Ovary (tissue), 9 donors: ENCODE results near the gene ACSF2. TPM values are rescaled to one million over a fixed set of nuclear protein-coding genes. Genes with fewer than 3 reads are reported as not detected.

Experiments used
- DNase-seq, 5 donors: peaks; one replicate each; pipeline ENCODE4 v3.0.0-alpha.2; 2019 to 2020
- H3K27ac ChIP-seq, 2 donors: fragments of 200-600 bp; one replicate each; pipeline versions ENCODE4 v1.5.1 to v1.8.0; 2019 to 2022
- H3K27me3 ChIP-seq: fragments of 200-600 bp; one replicate; pipeline ENCODE4 v1.8.0; 2022
- H3K36me3 ChIP-seq: fragments of 200-600 bp; sonication (generic); one replicate; pipeline ENCODE4 v1.5.1; 2019
- H3K4me1 ChIP-seq: one replicate; pipeline ENCODE4 v1.8.1; 2013; ENCODE audit warnings: mild to moderate bottlenecking, moderate library complexity; ENCODE audit not compliant: insufficient read depth
- H3K4me3 ChIP-seq: fragments of 200-600 bp; sonication (generic); one replicate; pipeline ENCODE4 v1.5.1; 2017
- H3K9me3 ChIP-seq, 2 donors: fragments of 200-600 bp in 1 of 2; sonication (generic) in 1 of 2; one replicate each; pipeline versions ENCODE4 v1.5.1 to v1.8.1; 2013 to 2019; ENCODE audit warnings: mild to moderate bottlenecking in 1 of 2, moderate library complexity in 1 of 2
- CTCF ChIP-seq, 3 donors: fragments of 450-650 bp in 2 of 3; fragments of 200-600 bp in 1 of 3; IDR thresholded peaks; one replicate each; pipeline versions ENCODE4 v1.5.1 to v1.8.0; 2016 to 2022; ENCODE audit warnings: antibody characterized with exemption in 3 of 3, mild to moderate bottlenecking in 1 of 3
- EP300 ChIP-seq: sonication (generic); formaldehyde crosslinking; IDR thresholded peaks from one replicate; pipeline ENCODE4 v1.6.1; 2017; ENCODE audit warnings: antibody characterized with exemption
- POLR2A ChIP-seq: fragments of 450-650 bp; IDR thresholded peaks from one replicate; pipeline ENCODE4 v1.6.1; 2017; ENCODE audit warnings: antibody characterized with exemption, mild to moderate bottlenecking, moderate library complexity
- WGBS, 3 donors: extraction: QIAGEN DNeasy Blood & Tissue Kit in 1 of 3; methylation state at CpG; one replicate each; pipeline versions ENCODE4 v1.1.5 to v1.1.7; 2013 to 2017; 5-methylcytosine and 5-hydroxymethylcytosine counted together
- intact Hi-C, 4 donors: fragments of 100-400 bp; cut with DNase I; formaldehyde crosslinking; loops; one replicate each; pipeline versions ENCODE4 v1.11.0 to v1.15.1; 2022 to 2023
- polyA plus RNA-seq, 2 donors: library from polyadenylated mRNA; stranded (reverse); fragments of 200-250 nt in 1 of 2; fragments of 350-450 nt in 1 of 2; fragmentation: Illumina TruSeq in 1 of 2; extraction: RNeasy Lipid Tissue Mini Kit (QIAGEN cat#74804) in 1 of 2; gene quantifications; one replicate each; pipeline ENCODE4 v1.2.3, GENCODE V29; 2013 to 2014
- total RNA-seq, 7 donors: library from RNA; depleted of rRNA in 2 of 7; stranded (reverse); fragments of >200 nt in 2 of 7; fragmentation: NEBNext Ultra II Directional in 3 of 7; extraction: Animal tissue kit (Norgen Biotek cat#: 25700) in 3 of 7; gene quantifications; one replicate each; pipeline versions ENCODE4 v1.1.0 to v1.2.4, GENCODE V29; 2016 to 2023
- donor health status: DM: no; HTN: no; CAD: no; lungs with moderate emphysema.
- donor health status: DM: no; HTN: no; CAD: no.
- donor health status: Bipolar disorder and iron deficiency.
- donor health status: DM: yes; HTN: yes; CAD: no.
- donor health status: DM: no; HTN: no; CAD: no.
- donor health status: DM: yes; HTN: yes; CAD: no.

ACSF2 gene
- total and polyA plus RNA-seq, 9 donors: 26.7 to 86.0 (median 49.5) TPM

- WGBS, 3 donors: 72 to 77% (median 76%) methylated on average over 7 of the region's 7 CpGs
- H3K27ac ChIP-seq: no peak overlapping the region
- peaks cover 22% of the 10 kb centered on the region for H3K4me1 ChIP-seq
- H3K27me3 ChIP-seq: no peaks in the 10 kb centered on the region
- no peak overlapping the region for H3K4me3 ChIP-seq
- no peak for TF ChIP-seq CTCF (IDR thresholded peaks at IDR 0.05)
- TF ChIP-seq POLR2A: no peak
- TF ChIP-seq EP300: no peak
- intact Hi-C loops: loop anchor here in 1 of 4 donors (5.0 kb wide), 1 partner anchor 38 kb away; the partner anchor contains the start of gene CHAD
- H3K9me3 ChIP-seq: no peaks in the 10 kb centered on the region
- no peaks in the 10 kb centered on the region for H3K36me3 ChIP-seq
- no peak for DNase-seq
Observed at GRCh38 chr17:50428831-50429424, 2.9 kb downstream of the ACSF2 start.

- TF ChIP-seq POLR2A (no peak), EP300 (no peak), CTCF (IDR thresholded peaks at IDR 0.05) (no peak)
- no peak for DNase-seq
- H3K4me3 ChIP-seq: no peak overlapping the region
- intact Hi-C loops: loop anchor here in 1 of 4 donors (5.0 kb wide), 1 partner anchor 38 kb away; the partner anchor contains the start of gene CHAD
- no peak overlapping the region for H3K27ac ChIP-seq
- no peaks in the 10 kb centered on the region for H3K27me3 ChIP-seq
- H3K4me1 ChIP-seq: peaks cover 22% of the 10 kb centered on the region
- no peaks in the 10 kb centered on the region for H3K36me3 ChIP-seq
- 92 to 98% (median 94%) methylated on average over 4 of the region's 4 CpGs for WGBS, 3 donors
- no peaks in the 10 kb centered on the region for H3K9me3 ChIP-seq
Observed at GRCh38 chr17:50429793-50430192, 3.8 kb downstream of the ACSF2 start.

- Histone ChIP-seq H3K4me3 (no peak overlapping the region), H3K27ac (no peak overlapping the region), H3K9me3 (no peaks in the 10 kb centered on the region), H3K4me1 (peaks cover 13% of the 10 kb centered on the region), H3K36me3 (no peaks in the 10 kb centered on the region), H3K27me3 (no peaks in the 10 kb centered on the region)
- DNase-seq: no peak
- intact Hi-C loops: no loop called here
- TF ChIP-seq EP300 (no peak), CTCF (IDR thresholded peaks at IDR 0.05) (no peak), POLR2A (no peak)
- WGBS, 3 donors: 64 to 76% (median 65%) methylated on average over 4 of the region's 4 CpGs
Observed at GRCh38 chr17:50430821-50431618, 5.0 kb downstream of the ACSF2 start.

- 80 to 94% (median 92%) methylated on average over 4 of the region's 4 CpGs for WGBS, 3 donors
- Histone ChIP-seq H3K4me1 (peaks cover 9% of the 10 kb centered on the region), H3K27me3 (no peaks in the 10 kb centered on the region), H3K9me3 (no peaks in the 10 kb centered on the region), H3K36me3 (no peaks in the 10 kb centered on the region), H3K27ac (no peak overlapping the region), H3K4me3 (no peak overlapping the region)
- TF ChIP-seq POLR2A (no peak), EP300 (no peak), CTCF (IDR thresholded peaks at IDR 0.05) (no peak)
- intact Hi-C loops: no loop called here
- DNase-seq: no peak
Observed at GRCh38 chr17:50432125-50432762, 6.2 kb downstream of the ACSF2 start.
